SU-DHL-6 (cell line): ENCODE measurements around the gene HIVEP2.

Experiments used
- CTCF ChIP-seq: fragments of 200-600 bp; sonication (generic); IDR thresholded peaks from one replicate; pipeline ENCODE4 v1.5.1; 2017; ENCODE audit warnings: antibody characterized with exemption, mild to moderate bottlenecking, low read length, moderate library complexity; ENCODE audit not compliant: insufficient read depth, poor library complexity, severe bottlenecking
- EZH2phosphoT487 ChIP-seq: fragments of 200-600 bp; sonication (generic), shearing (Covaris generic); conservative IDR thresholded peaks from 2 replicates; pipeline ENCODE4 v1.6.1; 2018; ENCODE audit warnings: mild to moderate bottlenecking, antibody characterized with exemption, low read length, moderate library complexity, mixed read lengths

GRCh38 chr6:142721215-142721920 lies 223.6 kb downstream of the HIVEP2 start:
- TF ChIP-seq CTCF (no peak), EZH2phosphoT487 (no peak)
